Fibroblast of the aortic adventitia (primary cell): ENCODE measurements around the gene VSTM2B. TPM values are rescaled to one million over a fixed set of nuclear protein-coding genes. Genes with fewer than 3 reads are reported as not detected.

Experiments
- DNase-seq: peaks from one replicate; pipeline ENCODE4 v3.0.0-alpha.2; 2010; ENCODE audit warnings: low read depth
- H3K4me3 ChIP-seq: 2 replicates; pipeline ENCODE4 v1.5.1; 2011; ENCODE audit warnings: low read depth, mild to moderate bottlenecking, control low read depth, low read length, moderate library complexity
- CTCF ChIP-seq: IDR thresholded peaks from 2 replicates; pipeline ENCODE4 v1.5.1; 2011; ENCODE audit warnings: mild to moderate bottlenecking, low read length, control low read depth, inconsistent platforms; ENCODE audit not compliant: insufficient read depth
- total RNA-seq: library from RNA; depleted of rRNA; stranded (reverse); fragments of >200 nt; gene quantifications from 2 replicates; pipeline ENCODE4 v1.2.3, GENCODE V29; 2012; ENCODE audit warnings: low replicate concordance

Gene VSTM2B
- total RNA-seq, 1 donor = not detected

GRCh38 chr19:29567366-29567915, 41.6 kb downstream of the VSTM2B start:
- H3K4me3 ChIP-seq = no peak overlapping the region
- TF ChIP-seq CTCF = no peak
- no peak for DNase-seq

GRCh38 chr19:29568036-29569025, 42.5 kb downstream of the VSTM2B start:
- H3K4me3 ChIP-seq = no peak overlapping the region
- TF ChIP-seq CTCF = no peak
- DNase-seq = no peak

GRCh38 chr19:29569038-29569911, 43.5 kb downstream of the VSTM2B start:
- no peak for DNase-seq
- no peak for TF ChIP-seq CTCF
- no peak overlapping the region for H3K4me3 ChIP-seq

- TF ChIP-seq CTCF = no peak
- DNase-seq = no peak
- no peak overlapping the region for H3K4me3 ChIP-seq
Observed at GRCh38 chr19:29571181-29571580, 45.4 kb downstream of the VSTM2B start.

GRCh38 chr19:29573486-29573885, 47.7 kb downstream of the VSTM2B start:
- no peak for TF ChIP-seq CTCF

GRCh38 chr19:29574510-29574909, 48.7 kb downstream of the VSTM2B start:
- no peak overlapping the region for H3K4me3 ChIP-seq
- TF ChIP-seq CTCF = no peak
- DNase-seq = no peak

More at GRCh38 chr19:29573486-29573885, 47.7 kb downstream of the VSTM2B start:
- no peak overlapping the region for H3K4me3 ChIP-seq
- DNase-seq = no peak
